HG02571 (cell line): ENCODE data around the gene TAS2R8.
"Not testable (repeated sequence)": the region's sequence is repeated elsewhere in the genome, so short reads cannot be mapped to it uniquely, and the experiment has no call there.

Source experiments
- ATAC-seq: cut with Tn5 transposase; IDR thresholded peaks from one replicate; pipeline ENCODE4 v1.9.1; 2021; ENCODE audit warnings: mild to moderate bottlenecking, moderate library complexity; ENCODE audit not compliant: unreplicated experiment

TAS2R8 gene, protein sequence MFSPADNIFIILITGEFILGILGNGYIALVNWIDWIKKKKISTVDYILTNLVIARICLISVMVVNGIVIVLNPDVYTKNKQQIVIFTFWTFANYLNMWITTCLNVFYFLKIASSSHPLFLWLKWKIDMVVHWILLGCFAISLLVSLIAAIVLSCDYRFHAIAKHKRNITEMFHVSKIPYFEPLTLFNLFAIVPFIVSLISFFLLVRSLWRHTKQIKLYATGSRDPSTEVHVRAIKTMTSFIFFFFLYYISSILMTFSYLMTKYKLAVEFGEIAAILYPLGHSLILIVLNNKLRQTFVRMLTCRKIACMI

DNA sequence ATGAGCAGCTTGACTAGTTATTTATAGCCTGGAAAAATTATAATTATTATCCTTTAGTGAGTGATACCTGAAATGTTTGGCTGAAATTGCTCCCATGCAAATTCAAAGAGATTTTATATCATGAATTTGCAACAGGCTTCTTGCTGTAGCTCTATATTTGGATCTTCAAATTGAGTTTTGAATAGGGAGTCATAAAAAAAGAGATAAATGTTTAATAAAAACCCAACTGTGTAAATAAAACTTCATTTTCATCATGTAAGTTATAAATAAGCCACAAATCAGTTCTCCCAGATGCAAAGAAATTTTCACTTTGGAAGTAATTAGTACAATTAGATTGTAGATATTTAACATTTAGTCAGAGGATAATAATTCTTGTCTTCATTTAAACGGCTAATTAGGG is at the start of gene TAS2R8:
Gene TAS2R8 (minus strand): TSS at position 101 of the 400 bp plus-strand sequence. CDS start 306 bp downstream, outside the sequence.
- ATAC-seq: no peak

DNA sequence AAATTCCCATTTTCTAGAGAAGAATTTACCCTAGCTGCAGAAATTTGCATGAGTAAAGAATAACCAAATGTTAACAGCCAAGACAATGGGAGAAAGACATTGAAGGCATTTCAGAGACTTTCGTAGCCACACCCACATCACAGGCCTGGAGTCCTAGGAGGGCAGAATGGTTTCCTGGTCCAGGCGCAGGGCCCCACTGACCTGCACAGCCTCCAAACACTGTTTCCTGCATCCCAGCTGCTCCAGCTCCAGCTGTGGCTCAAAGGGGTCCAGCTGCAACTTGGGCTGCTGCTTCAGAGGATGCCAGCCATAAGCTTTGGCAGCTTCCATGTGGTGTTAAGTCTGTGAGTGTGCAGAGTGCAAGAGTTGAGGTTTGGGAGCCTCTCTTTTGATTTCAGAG is 48.7 kb upstream of the TAS2R8 start:
- no peak for ATAC-seq

DNA sequence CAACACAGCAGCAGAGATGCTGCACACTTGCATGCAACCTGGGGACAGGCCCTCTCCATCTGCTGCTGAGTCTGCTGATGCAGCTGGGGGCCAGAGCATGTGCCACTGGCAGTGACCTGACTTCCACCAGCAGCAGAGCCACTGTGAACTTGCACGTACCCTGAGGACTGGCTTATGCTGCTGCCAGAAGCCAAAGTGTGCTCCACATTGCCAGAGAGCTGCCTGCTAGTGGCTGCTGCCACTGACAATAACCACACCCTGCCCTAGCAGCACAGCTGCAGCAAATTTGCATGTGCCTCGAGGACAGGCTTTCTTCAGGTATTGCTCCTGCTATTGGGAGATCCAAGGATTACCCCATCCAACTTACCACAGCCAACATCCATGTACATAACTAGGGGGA is 46.7 kb upstream of the TAS2R8 start:
- no peak for ATAC-seq

DNA sequence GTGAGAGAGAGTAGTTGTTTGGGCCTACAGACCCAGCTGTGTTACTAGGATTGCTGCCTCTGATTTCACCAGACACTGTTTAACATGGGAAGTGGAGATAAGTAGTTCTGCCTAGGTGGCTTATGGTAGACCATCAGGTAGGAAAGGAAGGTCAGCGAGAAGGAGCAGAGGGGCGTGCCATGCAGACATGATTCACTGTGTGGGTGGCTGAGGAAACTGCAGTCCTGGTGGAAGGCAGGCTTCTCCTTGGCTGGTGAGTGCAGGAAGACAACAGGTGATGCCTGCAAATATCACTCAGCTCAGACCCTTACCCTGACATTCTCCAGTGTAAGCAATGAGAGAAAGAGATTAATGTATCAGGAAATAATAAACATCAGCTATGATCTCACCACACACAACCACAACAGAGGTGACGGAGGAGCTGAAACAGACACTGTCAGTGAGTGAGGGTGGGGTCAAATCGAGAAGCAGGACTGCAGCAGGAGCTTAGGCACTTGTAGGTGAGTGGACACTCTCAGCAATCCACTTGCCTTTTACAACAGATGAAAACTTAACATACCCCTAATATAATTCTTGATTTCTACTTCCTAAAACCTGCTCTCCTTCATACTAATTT is 44.3 kb upstream of the TAS2R8 start:
- no peak for ATAC-seq

DNA sequence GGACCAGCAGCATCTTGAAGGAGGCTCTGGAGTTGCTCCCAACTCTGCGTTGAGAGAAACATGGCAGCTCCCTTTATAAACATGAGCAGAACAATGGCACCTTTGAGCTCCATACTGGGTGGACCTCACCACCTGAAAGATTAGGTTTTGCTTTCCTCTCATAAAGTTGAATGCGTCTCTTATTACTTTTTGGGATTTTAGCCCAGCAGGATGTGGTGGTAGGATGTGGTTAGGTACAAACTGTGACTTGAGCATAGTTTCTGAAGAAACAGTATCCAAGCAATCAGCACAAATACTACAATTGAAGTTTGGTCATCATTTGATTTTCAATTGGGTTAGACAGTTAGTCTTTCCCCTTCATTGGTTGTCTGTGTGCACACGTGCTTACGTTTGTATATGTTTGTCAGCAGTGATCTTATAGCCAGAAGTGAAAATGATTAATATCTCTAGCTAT is 42.4 kb upstream of the TAS2R8 start, which contains the start of gene PRR4:
Gene PRR4 (minus strand): TSS at position 51 of the 454 bp plus-strand sequence. CDS start 38 bp downstream, at position 13.
- no peak for ATAC-seq

DNA sequence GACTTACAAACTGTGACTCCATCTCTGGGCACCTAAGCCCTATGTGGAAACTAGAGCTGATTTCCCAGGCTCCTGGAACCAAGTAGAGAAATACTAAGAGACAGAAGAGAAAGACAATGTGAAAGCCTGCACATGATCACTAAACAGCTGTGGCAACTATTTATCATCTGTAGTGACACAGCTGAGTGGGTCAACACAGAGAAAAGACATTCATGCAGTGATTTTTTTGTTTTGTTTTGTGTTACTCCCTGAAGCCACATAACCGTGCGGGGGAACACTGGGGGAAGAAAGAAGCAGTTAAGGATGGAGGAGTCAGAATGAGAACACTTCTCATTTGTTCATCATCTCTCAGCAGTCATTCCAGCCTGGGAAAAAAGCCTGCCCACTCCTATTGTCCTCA is 40.7 kb upstream of the TAS2R8 start:
- no peak for ATAC-seq

DNA sequence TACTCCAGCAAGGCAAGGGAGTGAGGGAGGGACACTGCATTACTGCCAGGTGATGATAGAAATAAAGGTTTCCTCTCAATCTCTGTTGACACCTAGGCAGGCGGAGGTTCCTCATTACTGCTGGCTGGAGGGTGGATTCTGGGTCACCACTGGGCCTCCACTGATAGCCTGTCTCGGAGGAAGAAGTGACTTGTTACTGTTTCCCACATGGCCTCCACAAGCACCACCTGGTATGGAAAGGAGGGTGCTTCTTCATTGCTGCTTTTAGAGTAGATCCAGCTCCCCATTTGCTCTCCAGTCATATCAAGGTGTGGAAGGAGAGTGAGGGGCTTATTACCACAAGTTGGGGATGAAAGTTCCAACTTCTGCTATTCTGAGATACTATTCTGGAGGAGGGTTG is 35.8 kb upstream of the TAS2R8 start:
- no peak for ATAC-seq

DNA sequence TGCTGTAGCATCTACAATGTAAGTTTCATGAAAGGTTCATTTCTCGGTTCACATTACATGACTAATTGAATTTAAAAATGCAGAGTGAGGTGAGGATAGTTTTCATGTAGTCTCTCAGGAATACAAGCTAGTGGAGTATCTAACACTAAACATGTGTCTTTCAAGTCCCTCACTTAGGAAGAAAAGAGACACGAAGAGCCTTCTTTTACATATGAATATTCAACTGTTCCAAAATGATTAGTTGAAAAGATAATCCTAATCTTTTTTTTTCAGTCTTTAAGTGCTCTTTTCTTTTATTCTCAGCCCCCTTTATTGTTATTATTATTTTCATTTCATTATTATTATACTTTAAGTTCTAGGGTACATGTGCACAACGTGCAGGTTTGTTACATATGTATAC is 31.4 kb upstream of the TAS2R8 start:
- no peak for ATAC-seq

DNA sequence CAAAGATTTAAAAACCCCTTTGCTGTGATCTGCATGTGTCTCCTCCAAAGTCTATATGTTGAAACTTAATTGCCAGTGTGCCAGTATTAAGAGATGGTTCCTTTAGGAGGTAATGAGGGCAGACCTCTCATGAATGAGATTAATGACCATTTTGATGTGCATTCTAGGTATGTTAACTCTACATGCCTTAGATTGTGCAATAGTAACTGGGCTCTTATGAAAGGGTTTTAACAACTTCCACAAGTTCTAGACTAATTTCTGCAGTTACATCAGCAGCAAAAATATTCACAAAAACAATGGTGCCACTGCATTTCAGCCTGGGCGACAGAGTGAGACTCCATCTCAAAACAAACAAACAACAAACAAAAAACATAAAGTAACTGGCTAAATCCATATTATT is 22.9 kb upstream of the TAS2R8 start:
- no peak for ATAC-seq

DNA sequence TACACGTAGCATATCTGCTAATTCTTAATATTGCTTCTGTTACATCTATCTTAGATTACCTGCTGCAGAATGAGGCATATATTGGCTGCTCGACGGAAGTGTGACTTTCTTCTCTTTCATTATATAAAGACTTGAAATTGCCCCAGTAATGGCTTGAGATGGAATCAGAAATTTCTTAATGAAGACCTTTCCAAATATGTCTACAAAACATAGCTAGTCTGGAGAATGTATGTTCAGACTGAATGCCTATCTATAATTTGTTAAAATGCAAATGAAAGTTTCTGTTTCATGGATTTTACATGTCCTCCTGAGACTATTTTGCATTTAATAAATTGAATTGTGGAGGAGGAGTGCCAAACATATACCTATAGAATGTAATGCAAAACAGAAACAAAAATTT is 19.2 kb upstream of the TAS2R8 start, which contains the start of gene TAS2R10:
Gene TAS2R10 (minus strand): TSS at position 101 of the 400 bp plus-strand sequence. CDS start 89 bp downstream, at position 12.
- no peak for ATAC-seq

DNA sequence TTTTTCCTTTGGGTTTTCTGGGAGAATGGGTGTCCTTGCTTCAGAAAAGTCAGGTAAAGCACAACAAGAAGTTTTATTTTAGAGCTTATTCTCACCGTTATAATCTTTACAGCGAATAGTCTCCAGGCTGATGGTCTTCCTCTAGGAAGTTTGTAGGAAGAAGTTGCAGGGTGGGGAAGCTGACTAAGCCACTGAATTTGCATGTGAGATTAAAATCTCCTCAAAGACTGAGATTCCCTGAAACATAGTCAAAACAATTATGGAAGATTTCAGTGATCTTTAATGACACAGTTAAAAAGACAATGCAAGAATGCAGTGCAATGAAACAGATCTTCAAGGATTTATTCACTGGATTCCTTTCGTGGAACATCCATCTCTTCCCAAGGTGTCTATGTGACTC is 17.9 kb upstream of the TAS2R8 start:
- ATAC-seq: no peak

DNA sequence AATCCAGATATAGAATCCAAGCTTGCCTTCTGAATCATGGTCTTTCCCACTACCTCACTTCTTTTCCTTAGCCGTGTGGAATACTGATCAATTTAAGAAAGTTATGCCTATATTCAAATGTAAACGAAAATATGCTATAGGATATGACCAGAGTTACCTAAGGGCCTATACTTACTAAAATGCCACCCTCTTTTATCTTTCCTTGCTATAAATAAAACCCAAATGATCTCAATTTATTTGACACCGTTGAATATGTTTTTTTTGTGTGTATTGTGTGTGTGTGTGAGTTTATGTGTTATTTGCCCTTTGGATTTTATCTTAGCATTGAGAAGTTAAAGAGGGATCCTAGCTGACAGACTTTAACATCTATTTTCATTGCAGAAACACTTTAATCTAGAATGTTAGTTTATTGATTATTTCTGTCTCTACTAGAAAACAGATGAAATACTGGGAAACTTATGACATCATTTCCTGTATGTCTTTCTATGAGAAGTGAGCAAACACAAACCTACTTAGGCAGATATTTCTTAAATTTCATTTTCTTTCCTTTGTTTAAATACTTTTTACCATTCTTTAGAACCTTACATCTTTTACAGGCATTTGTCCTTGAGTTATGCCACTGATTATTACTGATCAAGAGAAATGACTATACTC is 4.9 kb upstream of the TAS2R8 start:
- no peak for ATAC-seq

DNA sequence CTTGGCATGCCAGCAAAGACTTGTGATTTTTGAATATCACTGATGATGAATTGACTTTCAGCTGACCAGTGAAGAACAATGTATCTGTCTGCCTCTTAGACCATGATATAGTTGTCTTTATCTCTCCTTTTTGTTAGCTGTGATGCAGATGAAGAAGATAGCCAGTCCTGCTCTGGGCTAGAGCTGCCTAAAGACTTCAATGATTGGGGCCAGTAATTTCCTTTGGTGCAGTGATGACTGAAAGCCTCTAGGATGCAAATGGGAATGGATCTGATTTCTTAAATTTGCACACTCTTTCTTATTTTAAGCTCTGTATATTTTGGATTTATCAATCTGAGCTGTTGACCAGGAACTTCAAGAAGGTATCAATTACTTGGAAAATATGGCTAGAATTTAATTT is 3.0 kb upstream of the TAS2R8 start, which contains the start of gene TAS2R9:
Gene TAS2R9 (minus strand): TSS at position 101 of the 400 bp plus-strand sequence. CDS start 93 bp downstream, at position 8.
- no peak for ATAC-seq

DNA sequence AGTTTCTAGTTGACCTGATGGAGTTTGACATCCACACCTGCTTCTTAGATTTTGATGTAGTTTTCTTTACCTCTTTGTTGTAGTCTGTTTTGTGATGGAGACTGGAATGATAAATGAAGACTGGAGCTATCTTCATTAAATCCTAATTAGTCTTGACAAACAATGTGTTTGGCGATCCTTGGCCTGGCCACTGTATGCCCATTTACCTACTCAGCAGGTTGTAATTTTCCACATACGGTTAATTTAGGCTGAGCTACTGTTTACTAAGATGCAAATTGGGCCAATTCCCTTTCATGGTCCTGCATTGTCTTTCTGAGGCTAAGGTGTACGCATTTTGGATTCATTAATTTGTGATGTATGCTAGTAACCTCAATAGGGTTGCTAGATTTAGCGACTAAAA is 4.5 kb downstream of the TAS2R8 start, which contains the start of gene TAS2R7:
Gene TAS2R7 (minus strand): TSS at position 41 of the 400 bp plus-strand sequence. CDS start 57 bp downstream, outside the sequence.
- ATAC-seq: no peak

DNA sequence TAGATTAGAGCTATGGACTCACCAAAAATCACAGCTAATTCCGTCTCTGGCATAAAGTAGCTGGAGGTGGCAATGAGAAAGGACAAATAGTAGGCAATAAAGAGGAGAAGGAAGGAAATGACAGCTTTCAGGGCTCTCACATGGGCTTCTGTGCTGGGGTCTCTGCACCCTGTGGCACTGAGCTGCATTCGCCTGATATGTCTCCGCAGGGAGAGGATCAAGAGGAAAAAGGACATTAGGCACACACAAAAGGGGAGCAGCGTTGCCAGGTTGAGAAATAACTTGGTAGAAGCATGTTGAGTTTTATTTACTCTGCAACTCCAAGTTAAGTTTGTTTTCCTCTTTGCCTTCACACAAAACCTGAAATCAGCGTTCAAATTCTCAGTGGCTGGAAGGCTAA is 5.3 kb downstream of the TAS2R8 start:
- no peak for ATAC-seq

DNA sequence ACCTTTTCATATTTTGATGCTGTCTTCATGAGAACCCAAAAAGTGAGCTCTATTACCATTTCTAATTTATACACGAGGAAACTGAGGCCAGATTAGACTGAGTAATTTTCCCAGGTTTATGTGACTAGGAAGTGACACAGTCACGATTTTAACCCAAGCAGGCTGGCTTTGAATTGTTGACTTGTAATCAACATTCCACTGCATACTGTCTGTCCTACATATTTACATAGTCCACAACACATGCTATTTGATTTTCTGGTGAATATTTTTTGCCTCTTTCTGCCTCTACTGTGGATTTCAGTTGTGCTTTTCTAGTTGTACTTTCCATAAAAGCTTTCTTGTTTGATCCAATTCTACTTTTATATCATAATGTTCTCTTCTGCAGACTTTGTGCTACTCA is 12.9 kb downstream of the TAS2R8 start:
- ATAC-seq: no peak

DNA sequence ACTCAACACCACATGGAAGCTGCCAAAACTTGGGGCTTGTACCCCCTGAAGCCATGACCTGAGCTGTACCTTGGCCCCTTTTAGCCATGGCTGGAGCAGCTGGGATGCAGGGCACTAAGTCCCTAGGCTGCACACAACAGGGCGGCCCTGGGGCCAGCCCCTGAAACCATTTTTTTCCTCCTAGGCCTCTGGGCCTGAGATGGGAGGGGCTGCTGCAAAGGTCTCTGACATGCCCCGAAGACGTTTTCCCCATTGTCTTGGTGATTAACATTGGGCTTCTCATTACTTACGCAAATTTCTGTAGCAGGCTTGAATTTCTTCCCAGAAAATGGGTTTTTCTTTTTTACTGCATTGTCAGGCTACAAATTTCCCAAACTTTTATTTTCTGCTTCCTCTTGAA is 15.3 kb downstream of the TAS2R8 start:
- ATAC-seq: not testable (repeated sequence)

DNA sequence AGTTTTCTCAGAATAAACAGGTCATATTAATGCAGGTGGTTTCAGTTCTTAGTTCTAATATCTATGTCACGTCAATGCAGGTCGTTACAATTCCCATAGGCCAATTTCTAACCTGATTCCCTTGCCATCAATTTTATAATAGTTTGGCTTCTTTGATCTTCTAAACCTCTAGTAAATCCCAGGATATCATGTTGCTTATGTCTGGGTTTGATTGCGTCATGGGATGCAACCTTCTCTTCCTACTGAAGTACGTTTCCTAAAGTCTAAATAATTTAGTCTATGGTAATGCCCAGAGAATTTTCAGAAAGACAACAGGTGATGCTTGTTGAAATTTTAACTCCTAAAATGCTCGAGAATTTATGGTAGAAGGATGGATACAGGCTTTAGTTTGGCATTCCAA is 23.8 kb downstream of the TAS2R8 start:
- ATAC-seq: no peak

DNA sequence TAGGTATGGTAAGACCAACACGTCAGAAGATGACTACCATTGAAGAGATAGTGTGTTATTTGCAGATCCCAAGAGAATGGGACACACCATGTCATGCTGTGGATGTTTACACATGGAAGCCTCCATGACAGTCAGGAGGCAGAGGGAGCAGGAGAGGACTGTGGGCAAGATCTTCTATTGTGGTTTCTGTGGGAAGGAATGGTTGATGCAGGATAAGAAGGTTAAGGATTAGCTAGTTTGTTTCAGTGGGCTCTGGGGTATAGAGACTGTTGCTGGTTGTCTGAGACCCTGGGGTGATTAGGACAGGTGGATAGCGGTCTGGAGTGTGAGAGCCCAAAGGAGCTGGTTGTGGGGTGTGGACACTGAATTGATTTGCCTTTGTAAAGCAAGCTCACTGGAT is 28.0 kb downstream of the TAS2R8 start:
- no peak for ATAC-seq

DNA sequence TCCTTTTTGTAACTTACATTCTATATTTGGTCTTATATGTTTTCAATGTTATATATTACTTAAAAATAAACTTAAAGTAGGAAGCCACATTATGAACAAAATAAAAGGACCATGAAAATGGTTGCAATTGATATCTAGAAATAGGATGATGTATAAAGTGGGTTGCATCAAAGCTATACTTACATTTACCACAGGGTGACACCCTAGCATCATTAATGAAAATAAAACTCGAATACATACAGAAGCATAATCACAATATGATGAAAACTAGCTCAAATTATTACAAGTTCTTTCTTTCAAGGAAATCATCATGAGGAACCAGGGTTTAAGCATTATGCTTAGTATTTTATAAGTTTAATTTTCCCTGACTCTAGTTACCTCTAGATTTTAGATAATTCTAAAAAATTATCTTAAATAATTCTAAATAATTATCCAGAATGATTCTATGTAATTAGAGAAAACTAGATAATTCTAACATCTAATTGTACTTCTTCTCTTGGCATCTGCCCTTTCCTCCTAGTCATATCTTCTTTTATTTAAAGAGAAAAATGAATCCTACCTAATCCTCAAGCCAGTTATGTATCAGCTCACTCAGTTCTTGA is 35.9 kb downstream of the TAS2R8 start:
- ATAC-seq: no peak

DNA sequence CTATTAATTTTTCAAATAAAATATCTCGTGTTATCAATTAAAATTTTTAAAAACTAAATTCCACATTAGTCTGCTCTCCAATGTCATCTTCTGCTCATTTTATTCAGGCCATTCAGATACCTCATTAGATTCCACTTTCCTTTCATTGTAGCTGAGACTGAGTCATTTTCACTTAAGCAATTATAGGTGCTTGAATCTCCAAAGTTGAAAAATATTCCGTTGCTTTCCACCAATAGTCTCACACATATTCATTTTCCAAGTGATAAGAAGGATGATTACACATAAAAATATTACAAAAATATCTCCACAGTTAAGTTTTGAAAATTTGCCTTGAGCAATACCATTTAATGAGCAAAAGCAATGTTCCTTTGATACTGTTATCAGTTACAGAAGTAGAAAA is 47.4 kb downstream of the TAS2R8 start:
- ATAC-seq: no peak
